ENCODE data around the gene SPTSSA.

GRCh38 chr14:34474187-34474679 lies 12.2 kb upstream of the SPTSSA start:
- TF ChIP-seq, protein P1, sequence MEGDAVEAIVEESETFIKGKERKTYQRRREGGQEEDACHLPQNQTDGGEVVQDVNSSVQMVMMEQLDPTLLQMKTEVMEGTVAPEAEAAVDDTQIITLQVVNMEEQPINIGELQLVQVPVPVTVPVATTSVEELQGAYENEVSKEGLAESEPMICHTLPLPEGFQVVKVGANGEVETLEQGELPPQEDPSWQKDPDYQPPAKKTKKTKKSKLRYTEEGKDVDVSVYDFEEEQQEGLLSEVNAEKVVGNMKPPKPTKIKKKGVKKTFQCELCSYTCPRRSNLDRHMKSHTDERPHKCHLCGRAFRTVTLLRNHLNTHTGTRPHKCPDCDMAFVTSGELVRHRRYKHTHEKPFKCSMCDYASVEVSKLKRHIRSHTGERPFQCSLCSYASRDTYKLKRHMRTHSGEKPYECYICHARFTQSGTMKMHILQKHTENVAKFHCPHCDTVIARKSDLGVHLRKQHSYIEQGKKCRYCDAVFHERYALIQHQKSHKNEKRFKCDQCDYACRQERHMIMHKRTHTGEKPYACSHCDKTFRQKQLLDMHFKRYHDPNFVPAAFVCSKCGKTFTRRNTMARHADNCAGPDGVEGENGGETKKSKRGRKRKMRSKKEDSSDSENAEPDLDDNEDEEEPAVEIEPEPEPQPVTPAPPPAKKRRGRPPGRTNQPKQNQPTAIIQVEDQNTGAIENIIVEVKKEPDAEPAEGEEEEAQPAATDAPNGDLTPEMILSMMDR (IDR thresholded peaks at IDR 0.05; ENCODE audit: insufficient read depth, low read depth, low read length): no peak
- TF ChIP-seq EZH2 (IDR thresholded peaks at IDR 0.05; ENCODE audit: insufficient read depth, low read length): no peak

Measured in astrocyte (in vitro differentiated cells and primary cell).